Loucy (cell line): ENCODE results near the gene VIPR2.

Source experiments
- CTCF ChIP-seq: fragments of 200-600 bp; sonication (generic); conservative IDR thresholded peaks from 2 replicates; pipeline ENCODE4 v1.5.1; 2014; ENCODE audit warnings: mild to moderate bottlenecking, antibody characterized with exemption, low read length
- EZH2phosphoT487 ChIP-seq: fragments of 200-600 bp; IDR thresholded peaks from 2 replicates; pipeline ENCODE4 v1.6.1; 2018; ENCODE audit warnings: antibody characterized with exemption, mild to moderate bottlenecking, moderate library complexity, borderline replicate concordance

GRCh38 chr7:158995514-158995913 lies 149.2 kb downstream of the VIPR2 start:
- TF ChIP-seq CTCF (no peak), EZH2phosphoT487 (no peak)
